Left kidney (tissue), 8 donors: ENCODE results near the gene G3BP2. TPM values are rescaled to one million over a fixed set of nuclear protein-coding genes. Genes with fewer than 3 reads are reported as not detected.
A peak's percentile ranks its signal among the peaks of the same experiment; 100 is the strongest.
"Not testable (repeated sequence)": the region's sequence is repeated elsewhere in the genome, so short reads cannot be mapped to it uniquely, and the experiment has no call there.

Experiments
- DNase-seq: peaks from one replicate; pipeline ENCODE4 v3.0.0-alpha.2; 2013
- long read RNA-seq, 8 donors: transcript quantifications; one replicate each; lab custom pipeline, GENCODE V29; 2026
- polyA plus RNA-seq: library from polyadenylated mRNA; unstranded; fragments of 120-200 nt; gene quantifications from one replicate; pipeline ENCODE4 v1.2.1, GENCODE V29; 2013; ENCODE audit not compliant: insufficient read length

Gene G3BP2
- 205 TPM for polyA plus RNA-seq
- long read RNA-seq, donor 1, full-length matches to known transcripts = 20 of 63 reads
- long read RNA-seq, donor 1, partial matches to known transcripts = 43 of 63 reads
- long read RNA-seq, donor 1, other reads (novel, unspliced or antisense) = 0 of 63 reads
- long read RNA-seq, donor 2, full-length matches to known transcripts = 35 of 84 reads
- long read RNA-seq, donor 2, partial matches to known transcripts = 44 of 84 reads
- long read RNA-seq, donor 2, other reads (novel, unspliced or antisense) = 5 of 84 reads
- long read RNA-seq, donor 3, full-length matches to known transcripts = 12 of 12 reads
- long read RNA-seq, donor 3, partial matches to known transcripts = 0 of 12 reads
- long read RNA-seq, donor 3, other reads (novel, unspliced or antisense) = 0 of 12 reads
- long read RNA-seq, donor 4 = 0 reads
- long read RNA-seq, donor 5, full-length matches to known transcripts = 27 of 27 reads
- long read RNA-seq, donor 5, partial matches to known transcripts = 0 of 27 reads
- long read RNA-seq, donor 5, other reads (novel, unspliced or antisense) = 0 of 27 reads
- long read RNA-seq, donor 6, full-length matches to known transcripts = 21 of 26 reads
- long read RNA-seq, donor 6, partial matches to known transcripts = 5 of 26 reads
- long read RNA-seq, donor 6, other reads (novel, unspliced or antisense) = 0 of 26 reads
- long read RNA-seq, donor 7, full-length matches to known transcripts = 18 of 18 reads
- long read RNA-seq, donor 7, partial matches to known transcripts = 0 of 18 reads
- long read RNA-seq, donor 7, other reads (novel, unspliced or antisense) = 0 of 18 reads
- long read RNA-seq, donor 8, full-length matches to known transcripts = 6 of 6 reads
- long read RNA-seq, donor 8, partial matches to known transcripts = 0 of 6 reads
- long read RNA-seq, donor 8, other reads (novel, unspliced or antisense) = 0 of 6 reads

DNA sequence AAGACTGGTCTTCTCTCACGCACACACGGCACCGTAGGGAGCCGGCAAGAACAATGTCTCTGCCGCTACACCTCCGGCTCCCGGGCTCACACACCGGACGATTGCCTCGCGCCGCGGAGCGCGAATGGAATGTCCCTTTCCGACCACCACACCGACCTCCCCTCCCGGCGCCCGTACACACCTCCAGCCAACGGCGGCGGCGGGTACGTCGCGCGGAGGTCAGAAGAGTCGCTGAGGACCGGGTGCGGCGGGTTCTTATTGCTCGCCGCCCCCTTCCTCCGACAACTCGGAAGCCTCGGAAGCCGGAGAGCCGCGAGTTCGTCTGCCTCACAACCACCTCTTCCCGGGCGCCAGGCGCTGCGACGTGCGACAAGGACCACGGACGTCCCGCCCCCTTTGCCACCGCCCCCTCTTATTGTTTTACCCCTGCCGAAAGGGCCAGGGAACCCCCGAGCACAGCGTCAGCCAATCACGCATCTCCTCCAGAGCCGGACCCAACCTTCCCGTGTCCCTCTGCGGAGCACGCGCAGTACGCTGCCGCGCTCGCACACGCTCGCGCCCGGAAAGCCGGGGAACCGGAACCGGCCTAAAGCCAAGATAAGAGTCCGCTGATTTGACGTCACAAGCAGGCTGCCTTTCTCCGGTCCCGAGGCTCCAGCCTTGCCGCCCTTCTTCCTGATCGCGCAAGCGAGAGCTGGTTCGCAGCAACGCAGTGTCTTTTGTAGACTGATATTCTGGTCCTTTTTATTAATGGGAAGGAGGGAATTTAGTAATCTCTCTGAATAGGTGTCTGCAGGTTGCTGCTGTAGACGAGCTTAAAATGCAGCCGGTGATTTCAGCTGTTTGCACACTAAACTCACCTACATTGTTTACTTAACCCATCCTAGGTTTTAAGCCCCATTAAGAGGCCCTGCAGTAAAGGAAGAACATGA, at the start of gene G3BP2:
G3BP2 (minus strand) TSS at position 385 of the 932 bp plus-strand sequence. CDS start 11,386 bp downstream, outside the sequence.
- peak; percentile 97 for DNase-seq

DNA sequence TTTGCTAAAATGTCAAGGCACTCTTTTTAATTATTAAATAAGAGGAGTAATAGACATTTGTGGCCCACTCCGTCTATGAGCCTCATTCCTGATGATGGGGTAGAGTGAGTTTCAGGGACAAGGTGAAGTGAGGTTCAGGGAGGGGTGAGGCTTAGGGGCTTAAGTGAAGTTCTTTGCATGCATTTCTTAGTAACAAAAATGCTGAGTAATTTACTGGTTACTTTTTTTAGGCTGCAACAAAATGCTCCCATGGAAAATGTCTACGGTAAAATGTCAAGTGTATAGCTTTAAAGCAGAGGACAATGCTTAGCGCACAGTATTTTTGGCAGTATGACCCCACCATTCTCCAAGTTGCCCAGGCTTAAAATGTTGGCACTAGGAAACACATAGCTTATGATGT, 49.2 kb upstream of the G3BP2 start:
- no peak for DNase-seq

DNA sequence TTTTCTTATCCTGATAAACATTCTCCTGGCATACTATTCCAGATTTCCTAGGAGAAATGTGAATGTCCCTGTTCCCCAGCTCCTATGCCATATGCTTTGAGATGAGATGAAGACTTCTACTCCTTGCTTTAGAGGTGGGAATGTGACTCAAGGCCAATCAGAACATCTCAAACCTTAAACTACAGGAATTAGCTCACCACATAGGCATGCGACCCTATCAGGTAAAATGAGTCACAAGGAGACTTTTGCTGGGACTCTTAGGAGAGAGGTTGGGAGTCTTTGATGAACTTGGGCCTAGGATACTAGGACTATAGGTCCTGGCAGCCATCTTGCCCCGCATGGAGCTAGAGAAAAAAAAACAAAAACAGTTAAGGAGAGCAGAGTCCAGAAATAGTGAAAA, 45.3 kb upstream of the G3BP2 start:
- DNase-seq = no peak

DNA sequence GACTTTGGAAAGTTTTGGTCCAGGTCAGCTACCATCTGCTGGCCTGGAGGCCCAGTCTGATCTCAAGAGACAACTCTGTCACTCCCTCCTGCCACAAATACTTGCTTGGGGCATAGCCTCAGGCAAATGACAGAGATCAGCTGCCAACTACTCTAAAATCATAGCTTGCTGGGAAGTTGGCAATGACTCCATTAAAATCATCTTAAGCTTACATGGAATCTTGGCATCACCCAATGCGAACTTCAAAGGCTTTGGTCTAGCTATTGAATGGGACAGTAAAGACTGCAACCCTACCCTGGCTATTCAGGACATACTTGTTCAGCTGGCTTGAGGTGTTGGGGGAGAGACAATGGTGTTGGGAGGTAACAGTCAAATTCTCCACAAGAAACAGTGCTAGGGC, 44.2 kb upstream of the G3BP2 start:
- DNase-seq = no peak

DNA sequence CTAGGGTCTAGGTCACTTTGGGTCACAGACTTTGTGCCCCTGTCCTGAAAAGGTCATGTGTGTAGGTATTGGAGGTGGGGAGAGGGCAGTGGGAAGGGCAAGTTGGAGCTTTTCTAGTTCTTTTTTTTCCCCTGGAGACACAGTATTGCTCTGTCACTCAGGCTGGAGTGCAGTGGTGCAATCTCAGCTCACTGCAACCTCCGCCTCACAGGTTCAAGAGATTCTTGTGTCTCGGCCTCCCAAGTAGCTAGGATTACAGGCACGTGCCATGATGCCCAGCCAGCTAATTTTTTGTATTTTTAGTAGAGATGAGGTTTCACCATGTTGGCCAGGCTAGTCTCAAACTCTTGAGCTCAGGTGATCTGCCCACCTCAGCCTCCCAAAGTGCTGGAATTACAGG, 42.8 kb upstream of the G3BP2 start:
- not testable (repeated sequence) for DNase-seq

DNA sequence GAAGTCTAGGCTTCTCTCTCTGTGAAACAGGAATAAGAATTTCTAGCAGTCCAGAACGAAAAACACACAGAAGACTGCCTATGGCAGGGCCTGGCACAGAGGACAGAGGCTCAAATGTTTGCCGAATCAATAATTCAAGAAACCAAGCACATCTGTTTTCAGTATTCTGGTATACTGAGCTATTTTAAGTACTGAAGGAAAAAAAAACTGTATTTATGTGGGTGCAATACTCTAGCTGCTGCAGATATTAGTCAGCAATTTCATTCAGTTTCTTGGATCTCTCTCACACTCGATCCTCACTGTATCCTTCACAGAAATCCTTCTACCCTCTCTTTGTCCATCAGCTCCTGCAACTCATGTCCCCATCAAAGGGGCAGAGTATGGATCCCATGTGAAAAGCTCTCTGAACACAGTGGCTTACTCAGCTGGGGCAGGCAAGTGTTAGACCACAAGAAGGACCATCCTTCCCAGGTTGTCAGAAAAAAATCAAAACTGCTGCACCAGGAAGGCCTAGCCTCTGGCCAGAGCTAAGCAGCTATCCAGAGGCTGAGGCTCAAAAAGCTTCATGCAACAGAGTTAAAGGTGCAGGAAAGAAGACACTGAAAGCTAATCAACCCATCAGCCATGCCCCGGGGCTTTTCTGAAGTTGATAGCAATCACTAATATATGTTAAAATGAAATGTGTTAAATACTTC, 42.0 kb upstream of the G3BP2 start:
- DNase-seq = no peak

DNA sequence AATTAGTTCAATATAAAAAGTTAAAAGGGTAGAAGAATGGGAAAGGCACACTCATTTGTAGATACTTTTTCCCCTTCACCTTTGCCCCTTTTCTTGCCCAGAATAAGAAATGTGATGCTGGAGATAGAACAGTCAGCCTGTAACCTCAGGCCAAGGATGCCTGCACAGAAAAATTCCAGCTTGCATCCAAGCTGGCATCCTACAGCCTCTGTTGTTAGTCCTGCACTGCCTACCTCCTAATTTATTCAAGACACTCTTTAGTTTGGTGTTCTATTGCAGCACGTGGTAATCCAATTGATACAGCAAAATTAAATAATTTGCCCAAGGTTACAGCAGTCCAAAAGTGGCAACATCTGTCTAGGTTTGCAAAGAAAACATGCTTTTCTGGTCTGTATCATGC, 41.5 kb upstream of the G3BP2 start:
- no peak for DNase-seq

DNA sequence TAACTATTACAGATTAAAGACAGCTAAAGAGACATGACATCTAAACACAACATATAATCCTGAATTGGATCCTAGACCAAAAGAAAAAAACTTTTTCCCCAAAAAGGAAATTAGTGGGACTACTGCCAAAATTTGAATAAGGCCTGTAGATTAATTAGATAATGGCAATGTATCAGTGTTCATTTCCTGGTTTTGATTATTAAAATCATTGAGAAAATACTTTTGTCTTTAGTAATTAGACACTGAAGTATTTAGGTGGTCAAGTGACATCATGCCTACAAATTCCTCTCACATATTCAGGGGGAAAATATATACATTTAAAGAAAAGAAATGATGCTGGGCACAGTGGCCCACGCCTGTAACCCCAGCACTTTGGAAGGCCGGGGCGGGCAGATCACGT, 40.8 kb upstream of the G3BP2 start:
- DNase-seq = no peak

DNA sequence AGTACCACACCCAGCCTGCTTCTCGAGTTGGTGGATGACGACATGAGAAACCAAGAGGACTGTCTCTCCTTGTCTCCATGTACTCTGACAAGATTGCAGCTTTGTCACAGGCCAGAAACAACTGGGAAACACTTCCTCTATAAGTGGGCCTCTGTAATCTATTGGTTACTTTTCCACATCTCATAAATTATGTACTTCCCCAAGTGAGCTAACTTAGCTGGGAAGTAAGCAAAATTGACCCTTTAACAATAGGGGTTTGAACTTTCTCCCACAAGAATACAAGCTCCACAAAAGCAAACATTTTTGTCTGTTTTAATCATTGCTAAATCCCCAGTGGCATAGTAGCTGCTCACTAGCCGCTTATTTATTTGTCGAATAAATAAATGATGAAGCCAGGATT, 37.0 kb upstream of the G3BP2 start:
- DNase-seq = no peak

DNA sequence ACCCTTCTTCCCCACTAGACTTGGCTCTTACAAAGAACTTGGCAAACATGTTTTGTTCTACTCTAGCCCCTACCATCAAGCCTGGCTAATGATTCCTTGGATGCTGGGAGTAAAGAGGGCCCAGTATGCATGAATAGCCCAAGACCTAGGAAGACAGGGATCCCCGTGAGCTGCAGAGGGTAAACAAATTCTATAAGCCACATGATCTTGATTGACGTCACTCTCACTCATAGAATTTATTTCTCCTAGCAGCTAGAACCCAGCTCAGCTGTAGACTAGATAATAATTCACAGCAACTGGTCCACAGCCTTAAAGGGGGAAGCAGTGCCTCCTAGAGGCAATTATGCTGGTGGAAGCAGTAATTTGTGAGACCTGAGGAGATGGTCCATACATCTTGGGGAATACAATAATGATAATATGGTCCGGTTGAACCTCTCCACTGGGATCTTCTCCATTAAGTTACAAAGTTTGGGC, 35.0 kb upstream of the G3BP2 start:
- peak; percentile 33 for DNase-seq

DNA sequence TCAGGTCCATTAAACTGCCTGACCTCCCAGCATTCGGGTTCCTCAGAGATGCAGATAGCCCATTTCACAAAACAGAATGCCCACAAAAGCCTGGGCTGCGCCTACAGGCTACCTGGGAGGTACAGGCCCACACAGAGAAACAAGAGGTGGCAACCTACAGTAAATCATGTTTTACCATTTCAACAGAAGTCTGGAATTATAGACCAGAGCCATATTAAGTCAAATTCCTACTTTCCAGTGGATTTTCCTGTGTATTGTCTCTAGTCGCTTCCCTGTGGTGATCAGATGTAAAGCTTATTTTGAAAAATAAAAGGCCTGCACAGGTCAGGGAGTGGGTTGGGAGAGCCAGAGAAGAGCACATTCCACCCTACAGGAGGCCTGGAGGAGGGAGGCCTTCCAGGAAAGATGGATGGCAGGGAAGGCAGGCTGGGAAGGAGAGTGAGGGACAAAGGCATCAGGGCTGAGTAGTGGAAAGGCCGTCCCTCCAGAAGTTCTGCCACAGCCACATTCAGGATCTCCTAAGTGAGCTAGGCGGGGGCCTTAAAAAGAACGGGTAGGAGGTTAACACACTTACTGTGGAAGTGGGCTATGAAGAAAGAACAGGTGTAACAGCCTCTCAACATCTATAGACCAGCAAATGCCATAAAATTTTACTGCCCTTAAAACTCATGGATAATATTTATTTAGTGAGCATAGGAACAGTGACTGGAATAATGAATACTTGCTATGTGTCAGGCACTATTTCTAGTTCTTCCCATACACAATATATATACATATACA, 32.2 kb upstream of the G3BP2 start:
- no peak for DNase-seq

DNA sequence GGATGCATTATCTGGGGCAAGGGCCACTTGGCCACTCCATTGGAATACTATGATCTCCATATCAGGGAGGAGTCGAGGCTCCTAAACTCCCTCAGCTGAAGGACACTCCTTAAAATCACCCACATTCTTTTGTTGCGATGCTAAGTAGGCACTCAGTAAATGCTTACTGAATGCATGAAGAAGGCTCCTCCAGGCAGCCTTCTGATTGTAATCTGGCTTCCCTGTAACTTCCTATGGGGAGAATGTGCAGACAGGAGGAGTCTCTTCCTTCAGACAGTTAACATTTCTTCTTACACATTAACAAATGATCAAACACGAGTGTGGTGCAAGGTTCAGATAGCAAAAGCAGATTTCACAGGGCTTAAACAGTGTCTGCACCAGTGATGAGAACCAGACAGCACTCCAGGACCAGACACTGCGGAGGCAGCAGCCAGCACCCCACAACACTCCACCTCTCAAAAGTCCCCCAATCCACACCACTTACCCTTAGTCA, 29.8 kb upstream of the G3BP2 start:
- DNase-seq = no peak

DNA sequence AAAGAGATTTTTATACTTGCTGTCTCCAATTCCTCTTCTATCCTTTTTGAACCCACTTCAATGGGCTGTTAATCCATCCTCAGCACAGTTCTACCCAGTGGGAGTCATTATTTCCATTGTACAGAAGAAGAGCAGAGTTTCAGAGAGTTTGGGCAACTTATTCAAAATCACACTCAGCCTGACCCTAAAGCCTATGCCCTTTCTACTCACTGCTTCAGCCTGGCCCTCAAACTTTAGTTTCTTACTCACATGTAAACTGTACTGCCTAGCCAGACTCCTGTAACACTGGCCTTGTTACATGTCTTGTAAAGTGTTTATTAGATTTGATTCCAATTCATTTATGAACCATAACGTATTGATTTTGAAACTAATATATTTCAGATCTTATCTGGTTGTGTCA, 26.1 kb upstream of the G3BP2 start:
- no peak for DNase-seq

DNA sequence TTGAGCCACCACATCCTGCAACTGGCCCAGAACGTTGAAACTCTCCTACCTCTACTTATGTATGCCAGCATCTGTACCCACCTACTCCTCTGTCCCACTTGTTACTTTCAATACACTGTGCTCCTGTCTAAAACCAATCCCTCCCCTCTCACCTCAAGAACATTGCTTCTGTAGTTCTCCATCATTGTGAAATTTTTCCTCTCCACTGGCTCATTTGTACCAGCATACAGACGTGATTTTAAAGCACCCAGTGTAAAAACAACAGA, 25.7 kb upstream of the G3BP2 start:
- DNase-seq = no peak

DNA sequence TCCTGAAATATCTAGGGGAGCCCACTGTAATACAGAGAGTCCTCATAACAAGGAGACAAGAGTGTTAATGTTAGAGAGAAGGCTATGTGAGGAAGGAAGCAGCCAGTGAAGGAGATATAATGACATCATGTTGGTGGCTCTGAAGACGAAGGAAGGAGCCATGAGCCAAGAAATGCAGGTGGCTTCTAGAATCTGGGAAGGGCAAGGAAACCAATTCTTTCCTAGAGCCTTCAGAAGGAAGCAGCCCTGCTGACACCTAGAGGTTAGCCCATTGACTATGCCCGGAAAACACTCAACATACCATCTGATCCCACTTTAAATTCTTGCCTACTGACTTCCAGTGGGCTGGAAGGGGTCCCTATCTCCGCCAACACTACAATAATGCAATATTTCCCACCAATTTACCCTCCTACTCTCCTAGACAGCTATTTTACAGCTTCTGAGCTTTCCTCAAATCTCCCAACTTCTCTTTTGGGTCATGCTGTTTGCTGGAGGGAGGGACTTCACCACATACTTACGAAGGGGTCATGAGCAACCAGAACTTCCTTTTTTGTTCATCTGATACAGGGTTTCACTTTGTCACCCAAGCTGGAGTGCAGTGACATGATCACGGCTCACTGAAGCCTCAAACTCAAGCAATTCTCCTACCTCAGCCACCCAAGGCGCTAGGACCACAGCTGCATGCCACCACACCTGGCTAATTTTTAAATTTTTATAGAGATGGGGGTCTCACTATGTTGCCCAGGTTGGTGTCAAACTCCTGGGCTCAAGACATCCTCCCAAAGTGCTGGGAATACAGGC, 25.2 kb upstream of the G3BP2 start:
- no peak for DNase-seq

DNA sequence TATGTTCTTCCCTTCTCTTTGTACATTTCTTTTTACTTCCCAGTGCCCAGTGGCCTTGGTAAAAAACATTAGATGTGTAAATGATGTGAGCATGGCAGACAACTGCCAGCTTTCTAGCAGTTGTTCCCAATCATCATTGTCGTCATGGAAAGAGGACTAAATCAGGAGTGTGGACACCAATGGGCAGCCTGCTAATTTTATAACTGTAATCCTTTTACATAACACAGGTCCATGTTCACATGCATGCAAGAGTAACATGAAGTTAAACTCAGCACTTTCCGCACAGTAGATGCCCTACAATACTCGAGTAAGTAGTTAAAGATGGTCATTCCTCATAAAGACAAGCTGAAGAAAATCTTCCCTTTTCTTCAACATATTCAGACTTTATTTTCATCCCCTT, 23.4 kb upstream of the G3BP2 start:
- no peak for DNase-seq

DNA sequence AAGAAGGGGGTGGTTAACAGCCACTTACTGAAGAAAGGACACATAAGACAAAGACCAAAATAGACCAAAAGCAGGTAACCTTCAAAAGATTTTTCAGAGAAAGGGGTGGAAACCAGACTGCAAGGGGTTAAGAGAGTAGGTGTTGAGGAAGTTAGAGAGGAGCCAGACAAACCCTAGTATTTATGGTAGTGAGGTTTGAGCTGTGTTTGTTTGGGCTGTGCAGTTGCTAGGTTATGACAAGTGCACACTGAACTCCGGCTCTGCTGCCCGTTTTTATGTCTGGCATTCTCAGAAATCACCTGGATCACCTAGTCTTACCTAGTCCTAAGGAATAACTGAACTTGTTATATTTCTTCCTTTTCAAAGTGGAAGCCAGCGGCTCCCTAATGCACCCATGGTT, 22.9 kb upstream of the G3BP2 start:
- no peak for DNase-seq

DNA sequence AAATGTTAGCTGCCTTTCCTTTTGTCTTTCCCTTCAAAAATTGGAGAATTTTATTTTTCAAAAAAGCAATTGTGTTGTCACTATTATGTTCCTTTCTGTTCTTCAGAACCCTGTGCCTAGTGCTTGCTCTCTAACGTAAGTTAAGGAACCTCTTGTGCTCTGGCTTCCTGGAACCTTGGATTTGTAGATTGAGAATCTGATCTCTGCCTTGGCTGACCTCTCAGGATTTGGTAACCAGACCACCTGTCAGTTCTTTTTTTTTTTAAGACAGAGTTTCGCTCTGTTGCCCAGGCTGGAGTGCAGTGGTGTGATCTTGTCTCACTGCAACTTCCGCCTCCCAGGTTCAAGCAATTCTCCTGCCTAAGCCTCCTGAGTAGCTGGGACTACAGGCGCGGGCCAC, 18.9 kb upstream of the G3BP2 start:
- DNase-seq = not testable (repeated sequence)

DNA sequence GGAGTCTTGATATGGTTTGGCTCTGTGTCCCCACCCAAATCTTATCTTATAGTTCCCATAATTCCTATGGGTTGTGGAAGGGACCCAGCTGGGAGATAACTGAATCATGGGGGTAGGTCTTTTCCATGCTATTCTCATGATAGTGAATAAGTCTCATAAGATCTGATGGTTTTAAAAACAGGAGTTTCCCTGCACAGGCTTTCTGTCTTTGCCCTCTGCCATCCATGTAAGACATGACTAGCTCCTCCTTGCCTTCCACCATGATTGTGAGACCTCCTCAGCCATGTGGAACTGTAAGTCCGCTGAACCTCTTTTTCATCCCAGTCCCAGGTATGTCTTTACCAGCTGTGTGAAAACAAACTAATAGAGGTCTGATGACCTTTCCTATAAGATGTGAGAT, 13.9 kb upstream of the G3BP2 start:
- DNase-seq = not testable (repeated sequence)

DNA sequence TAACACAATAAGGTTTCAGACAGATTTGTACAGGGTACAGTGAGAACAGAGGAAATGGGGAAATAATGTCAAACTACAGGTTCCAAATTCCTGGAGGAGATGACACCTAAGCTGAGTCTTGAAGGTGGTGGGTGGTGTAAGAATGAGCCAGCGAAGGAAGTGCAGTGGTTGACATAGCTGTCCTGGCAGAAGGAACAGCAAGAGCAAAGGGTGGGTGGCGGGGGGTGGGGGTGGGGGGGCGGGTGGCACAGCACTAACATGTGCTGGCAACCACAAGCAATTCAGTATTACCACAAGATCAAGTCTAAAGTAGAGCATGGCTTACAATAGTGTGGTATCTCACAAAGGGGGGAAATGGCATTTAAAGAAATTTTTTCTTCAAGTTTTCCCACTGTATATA, 13.1 kb upstream of the G3BP2 start:
- DNase-seq = no peak
